CD4-positive, CD25-positive, alpha-beta regulatory T cell (primary cell): Measurements from ENCODE around the gene DHRS12. TPM values are rescaled to one million over a fixed set of nuclear protein-coding genes. Genes with fewer than 3 reads are reported as not detected.

Source experiments
- ATAC-seq, 2 donors: fragments of 150-1000 bp; cut with Tn5 transposase; one replicate each; pipeline ENCODE4 v1.10.0; 2021; ENCODE audit warnings: low read depth in 2 of 2, moderate number of reproducible peaks in 2 of 2, moderate library complexity in 1 of 2
- DNase-seq, 3 donors: peaks; one replicate each; pipeline versions ENCODE4 v3.0.0 to v3.0.0-alpha.2; 2012 to 2022; ENCODE audit warnings: mixed read lengths in 1 of 3
- H3K27ac ChIP-seq: one replicate; pipeline ENCODE4 v1.7.0; 2013; ENCODE audit warnings: mild to moderate bottlenecking, low read length; ENCODE audit not compliant: insufficient read depth, poor library complexity, severe bottlenecking
- H3K27me3 ChIP-seq: one replicate; pipeline ENCODE4 v1.7.0; 2013; ENCODE audit warnings: low read length; ENCODE audit not compliant: control insufficient read depth, insufficient read depth
- H3K36me3 ChIP-seq: one replicate; pipeline ENCODE4 v1.7.0; 2013; ENCODE audit warnings: mild to moderate bottlenecking, low read length, moderate library complexity; ENCODE audit not compliant: control insufficient read depth, insufficient read depth
- H3K4me1 ChIP-seq: 2 replicates; pipeline ENCODE4 v1.7.0; 2013; ENCODE audit warnings: mild to moderate bottlenecking, low read length; ENCODE audit not compliant: insufficient read depth, control insufficient read depth, poor library complexity, severe bottlenecking
- H3K4me3 ChIP-seq: one replicate; pipeline ENCODE4 v1.7.0; 2013; ENCODE audit warnings: low read depth, mild to moderate bottlenecking, low read length, moderate library complexity
- H3K9me3 ChIP-seq, 2 experiments: 1 replicate in 1 of 2; 2 replicates in 1 of 2; pipeline ENCODE4 v1.7.0; 2013; ENCODE audit warnings: low read length in 2 of 2, mild to moderate bottlenecking in 1 of 2, moderate library complexity in 1 of 2; ENCODE audit not compliant: control insufficient read depth in 2 of 2
- H3K27ac Mint-ChIP-seq, 3 donors: one replicate each; pipeline ENCODE4 v1.8.0; 2020 to 2022; ENCODE audit warnings: mild to moderate bottlenecking in 3 of 3, mixed read lengths in 3 of 3, moderate library complexity in 2 of 3
- H3K27me3 Mint-ChIP-seq: one replicate; pipeline ENCODE4 v1.8.0; 2022; ENCODE audit warnings: mild to moderate bottlenecking, mixed read lengths
- H3K36me3 Mint-ChIP-seq: one replicate; pipeline ENCODE4 v1.8.0; 2020; ENCODE audit warnings: mixed read lengths
- H3K4me1 Mint-ChIP-seq, 4 donors: one replicate each; pipeline ENCODE4 v1.8.0; 2020 to 2022; ENCODE audit warnings: mixed read lengths in 4 of 4, mild to moderate bottlenecking in 1 of 4
- H3K4me3 Mint-ChIP-seq, 4 donors: one replicate each; pipeline ENCODE4 v1.8.0; 2020 to 2022; ENCODE audit warnings: mild to moderate bottlenecking in 4 of 4, mixed read lengths in 4 of 4, moderate library complexity in 3 of 4
- H3K9me3 Mint-ChIP-seq, 7 donors: one replicate each; pipeline ENCODE4 v1.8.0; 2020 to 2022; ENCODE audit warnings: mixed read lengths in 7 of 7, mild to moderate bottlenecking in 3 of 7, moderate library complexity in 2 of 7
- polyA plus RNA-seq, 4 donors: library from polyadenylated mRNA; unstranded; fragments of 300-500 nt; fragmentation: Illumina TruSeq; gene quantifications; one replicate each; pipeline ENCODE4 v1.2.3, GENCODE V29; 2021
- total RNA-seq: library from RNA; stranded (reverse); gene quantifications from one replicate; pipeline ENCODE4 v1.2.3, GENCODE V29; 2022

Gene DHRS12
- total and polyA plus RNA-seq, 5 donors from 2014 or later: 25.9 to 42.9 (median 32.1) TPM

GRCh38 chr13:51833980-51834379 is 30.0 kb upstream of the DHRS12 start:
- ATAC-seq (no peak), DNase-seq (no peak)
- peaks cover 12% of the 10 kb centered on the region for H3K27me3 Mint-ChIP-seq
- Histone ChIP-seq H3K27ac (no peak overlapping the region), H3K36me3 (no peaks in the 10 kb centered on the region), H3K4me1 (no peaks in the 10 kb centered on the region), H3K27me3 (no peaks in the 10 kb centered on the region), H3K4me3 (no peak overlapping the region), H3K9me3 (no peaks in the 10 kb centered on the region)
- H3K27ac Mint-ChIP-seq: no peak overlapping the region
- H3K4me1 Mint-ChIP-seq: peaks cover 11 to 43% (median 13%) of the 10 kb centered on the region in 4 donors
- no peaks in the 10 kb centered on the region for H3K36me3 Mint-ChIP-seq
- H3K4me3 Mint-ChIP-seq: no peak overlapping the region
- no peaks in the 10 kb centered on the region for H3K9me3 Mint-ChIP-seq

GRCh38 chr13:51832471-51833152 is 28.6 kb upstream of the DHRS12 start:
- Mint-ChIP-seq H3K4me3 (peak overlapping the region in 3 of 4 donors; percentile 22 to 39 (median 29)), H3K9me3 (no peaks in the 10 kb centered on the region), H3K4me1 (peaks cover 11 to 53% (median 15%) of the 10 kb centered on the region in 4 donors), H3K27ac (peak overlapping the region; percentile 45 to 85 (median 50)), H3K27me3 (peaks cover 12% of the 10 kb centered on the region), H3K36me3 (no peaks in the 10 kb centered on the region)
- peak; percentile 46 to 77 (median 77) for DNase-seq
- Histone ChIP-seq H3K4me1 (peaks cover 13% of the 10 kb centered on the region), H3K9me3 (no peaks in the 10 kb centered on the region), H3K27ac (no peak overlapping the region), H3K4me3 (peak overlapping the region; percentile 14), H3K36me3 (no peaks in the 10 kb centered on the region), H3K27me3 (no peaks in the 10 kb centered on the region)
- peak; percentile 95 to 96 for ATAC-seq

- H3K4me1 Mint-ChIP-seq: peaks cover 18 to 56% (median 24%) of the 10 kb centered on the region in 4 donors
- peak overlapping the region in 1 of 4 donors; percentile 22 for H3K4me3 Mint-ChIP-seq
- H3K4me1 ChIP-seq: peaks cover 24% of the 10 kb centered on the region
Observed at GRCh38 chr13:51831519-51831918, 27.6 kb upstream of the DHRS12 start.

GRCh38 chr13:51829568-51829899 is 25.6 kb upstream of the DHRS12 start:
- Mint-ChIP-seq H3K9me3 (no peaks in the 10 kb centered on the region), H3K36me3 (no peaks in the 10 kb centered on the region), H3K4me1 (peaks cover 16 to 75% (median 37%) of the 10 kb centered on the region in 4 donors), H3K27me3 (peaks cover 10% of the 10 kb centered on the region), H3K4me3 (peak overlapping the region in 2 of 4 donors; percentile 22 to 57), H3K27ac (peak overlapping the region in 2 of 3 donors; percentile 86 to 98)
- H3K27me3 ChIP-seq: no peaks in the 10 kb centered on the region
- no peak for ATAC-seq
- DNase-seq: no peak
- H3K4me3 ChIP-seq: no peak overlapping the region
- no peaks in the 10 kb centered on the region for H3K36me3 ChIP-seq
- no peaks in the 10 kb centered on the region for H3K9me3 ChIP-seq
- H3K27ac ChIP-seq: no peak overlapping the region
- peaks cover 44% of the 10 kb centered on the region for H3K4me1 ChIP-seq

More at GRCh38 chr13:51831519-51831918, 27.6 kb upstream of the DHRS12 start:
- no peaks in the 10 kb centered on the region for H3K9me3 Mint-ChIP-seq
- no peaks in the 10 kb centered on the region for H3K36me3 ChIP-seq
- ATAC-seq (no peak), DNase-seq (no peak)
- H3K27ac Mint-ChIP-seq: peak overlapping the region in 1 of 3 donors; percentile 74
- H3K4me3 ChIP-seq: no peak overlapping the region
- H3K36me3 Mint-ChIP-seq: no peaks in the 10 kb centered on the region
- no peak overlapping the region for H3K27ac ChIP-seq
- H3K27me3 ChIP-seq: no peaks in the 10 kb centered on the region
- peaks cover 12% of the 10 kb centered on the region for H3K27me3 Mint-ChIP-seq
- no peaks in the 10 kb centered on the region for H3K9me3 ChIP-seq

GRCh38 chr13:51828730-51829567 is 25.0 kb upstream of the DHRS12 start:
- peak overlapping the region; percentile 12 to 98 (median 86) for H3K27ac Mint-ChIP-seq
- peaks cover 47% of the 10 kb centered on the region for H3K4me1 ChIP-seq

DNA sequence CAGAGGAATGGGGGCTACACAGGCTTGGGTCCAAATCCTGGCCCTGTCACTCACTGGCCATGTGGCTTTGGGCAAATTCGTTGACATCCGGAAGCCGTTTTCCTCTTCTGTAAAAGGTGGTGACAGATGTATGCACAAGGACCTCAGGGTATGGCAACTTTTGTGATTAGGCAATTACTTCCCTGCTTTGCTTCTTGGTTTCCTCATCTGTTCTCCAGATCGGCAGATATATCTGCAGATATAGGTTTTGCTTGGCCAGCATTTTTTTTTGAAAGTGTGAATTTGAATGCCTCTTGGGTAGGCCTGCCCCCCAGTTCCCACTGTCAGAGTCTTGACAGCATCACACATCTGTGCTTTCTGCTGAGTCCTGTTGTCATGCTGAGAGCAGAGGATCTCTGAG is 23.3 kb upstream of the DHRS12 start:
- H3K36me3 ChIP-seq: no peaks in the 10 kb centered on the region
- H3K4me1 ChIP-seq: peaks cover 62% of the 10 kb centered on the region
- H3K4me3 ChIP-seq: peak overlapping the region; percentile 97
- peaks cover 12 to 87% (median 45%) of the 10 kb centered on the region in 4 donors for H3K4me1 Mint-ChIP-seq
- H3K27me3 ChIP-seq: no peaks in the 10 kb centered on the region
- H3K27ac ChIP-seq: peak overlapping the region; percentile 84
- peaks cover 1% of the 10 kb centered on the region for H3K27me3 Mint-ChIP-seq
- DNase-seq (no peak), ATAC-seq (no peak)
- no peaks in the 10 kb centered on the region for H3K9me3 ChIP-seq
- H3K27ac Mint-ChIP-seq: peak overlapping the region; percentile 97 to 100 (median 98)
- no peaks in the 10 kb centered on the region for H3K9me3 Mint-ChIP-seq
- peak overlapping the region in 3 of 4 donors; percentile 87 to 94 (median 91) for H3K4me3 Mint-ChIP-seq
- H3K36me3 Mint-ChIP-seq: no peaks in the 10 kb centered on the region

More at GRCh38 chr13:51828730-51829567, 25.0 kb upstream of the DHRS12 start:
- Histone ChIP-seq H3K9me3 (no peaks in the 10 kb centered on the region), H3K27ac (no peak overlapping the region), H3K4me3 (no peak overlapping the region), H3K36me3 (no peaks in the 10 kb centered on the region), H3K27me3 (no peaks in the 10 kb centered on the region)
- Mint-ChIP-seq H3K4me1 (peaks cover 16 to 81% (median 42%) of the 10 kb centered on the region in 4 donors), H3K27me3 (peaks cover 8% of the 10 kb centered on the region), H3K9me3 (no peaks in the 10 kb centered on the region), H3K4me3 (peak overlapping the region in 2 of 4 donors; percentile 13 to 22), H3K36me3 (no peaks in the 10 kb centered on the region)
- no peak for DNase-seq
- ATAC-seq: no peak

- Mint-ChIP-seq H3K27me3 (no peaks in the 10 kb centered on the region), H3K9me3 (no peaks in the 10 kb centered on the region), H3K36me3 (no peaks in the 10 kb centered on the region), H3K27ac (peak overlapping the region; percentile 97 to 100 (median 98)), H3K4me1 (peaks cover 14 to 87% (median 47%) of the 10 kb centered on the region in 4 donors), H3K4me3 (peak overlapping the region; percentile 87 to 96 (median 92))
- DNase-seq (peak in 1 of 3 donors; percentile 49), ATAC-seq (no peak)
- Histone ChIP-seq H3K27me3 (no peaks in the 10 kb centered on the region), H3K9me3 (no peaks in the 10 kb centered on the region), H3K36me3 (no peaks in the 10 kb centered on the region), H3K4me3 (peak overlapping the region; percentile 97), H3K27ac (peak overlapping the region; percentile 84), H3K4me1 (peaks cover 68% of the 10 kb centered on the region)
Observed at GRCh38 chr13:51826606-51827005, 22.6 kb upstream of the DHRS12 start.
